A673 (cell line): ENCODE results near the gene DNMT3L. TPM values are rescaled to one million over a fixed set of nuclear protein-coding genes. Genes with fewer than 3 reads are reported as not detected.
A peak's percentile ranks its signal among the peaks of the same experiment; 100 is the strongest.
"Not testable (repeated sequence)": the region's sequence is repeated elsewhere in the genome, so short reads cannot be mapped to it uniquely, and the experiment has no call there.

Experiments used
- BruUV-seq: library from RNA; stranded (reverse); fragments of 400-500 nt; replicated peaks from 2 replicates; lab custom pipeline; 2021; lab: Mats Ljungman, UMichigan
- CTCF ChIA-PET: fragments of 300-600 bp; sonication (Branson Sonifier 250); formaldehyde crosslinking; loops from one replicate; lab custom pipeline; 2022; ENCODE audit warnings: antibody characterized with exemption; lab: Charles Lee
- POLR2A ChIA-PET: fragments of 300-600 bp; sonication (Branson Sonifier 250); formaldehyde crosslinking; loops from one replicate; lab custom pipeline; 2022; ENCODE audit warnings: antibody characterized with exemption; ENCODE audit not compliant: low non-redundant PET; lab: Charles Lee
- DNase-seq: peaks from one replicate; pipeline ENCODE4 v3.0.0-alpha.2; 2015; ENCODE audit warnings: low spot score
- H3K27ac ChIP-seq: fragments of 200-600 bp; sonication (generic); 2 replicates; pipeline ENCODE4 v1.5.1; 2016; ENCODE audit warnings: mixed run types, low read depth, mild to moderate bottlenecking, mixed read lengths, antibody characterized with exemption, low read length; ENCODE audit not compliant: poor library complexity, severe bottlenecking
- H3K27me3 ChIP-seq: fragments of 200-600 bp; sonication (generic); replicated peaks from 2 replicates; pipeline ENCODE4 v1.6.1; 2017; ENCODE audit warnings: mixed run types, low read depth, mild to moderate bottlenecking, mixed read lengths, antibody characterized with exemption, low read length; ENCODE audit not compliant: insufficient read depth, poor library complexity
- H3K36me3 ChIP-seq: fragments of 200-600 bp; sonication (generic); 2 replicates; pipeline ENCODE4 v1.6.1; 2016; ENCODE audit warnings: mixed run types, mild to moderate bottlenecking, mixed read lengths, antibody characterized with exemption, low read length; ENCODE audit not compliant: insufficient read depth, poor library complexity, severe bottlenecking
- H3K4me1 ChIP-seq: fragments of 200-600 bp; sonication (generic); 2 replicates; pipeline ENCODE4 v1.6.1; 2017; ENCODE audit warnings: mixed run types, mild to moderate bottlenecking, mixed read lengths, antibody characterized with exemption, low read length; ENCODE audit not compliant: insufficient read depth, poor library complexity, severe bottlenecking
- H3K4me3 ChIP-seq: fragments of 200-600 bp; sonication (generic); 2 replicates; pipeline ENCODE4 v1.5.1; 2016; ENCODE audit warnings: low read depth, mixed run types, mild to moderate bottlenecking, mixed read lengths, low read length; ENCODE audit not compliant: poor library complexity, severe bottlenecking
- H3K9me3 ChIP-seq: fragments of 200-600 bp; sonication (generic); 2 replicates; pipeline ENCODE4 v1.6.1; 2016; ENCODE audit warnings: mixed run types, low read depth, mild to moderate bottlenecking, mixed read lengths, antibody characterized with exemption, low read length; ENCODE audit not compliant: poor library complexity, severe bottlenecking
- EZH2 ChIP-seq: fragments of 200-600 bp; sonication (generic); IDR thresholded peaks from 2 replicates; pipeline ENCODE4 v1.6.1; 2017; ENCODE audit warnings: borderline replicate concordance, low read depth, mild to moderate bottlenecking, mixed read lengths, antibody characterized with exemption, low read length; ENCODE audit not compliant: poor library complexity, severe bottlenecking
- intact Hi-C: fragments of 100-400 bp; cut with micrococcal nuclease; formaldehyde crosslinking; loops from one replicate; pipeline ENCODE4 v1.10.0; 2022; ENCODE audit not compliant: unreplicated experiment
- total RNA-seq: library from RNA; stranded (reverse); gene quantifications from 2 replicates; pipeline ENCODE4 v1.2.3, GENCODE V29; 2021
- TF ChIP-seq, protein P1 (sequence below): fragments of 300-800, 200-600 bp; sonication (generic); conservative IDR thresholded peaks from 2 replicates; pipeline ENCODE4 v1.5.1; 2017; ENCODE audit warnings: low read depth, mild to moderate bottlenecking, antibody characterized with exemption, low read length, moderate library complexity, mixed read lengths

The DNMT3L gene
- total RNA-seq, 1 experiment from 2014 or later = not detected

DNA sequence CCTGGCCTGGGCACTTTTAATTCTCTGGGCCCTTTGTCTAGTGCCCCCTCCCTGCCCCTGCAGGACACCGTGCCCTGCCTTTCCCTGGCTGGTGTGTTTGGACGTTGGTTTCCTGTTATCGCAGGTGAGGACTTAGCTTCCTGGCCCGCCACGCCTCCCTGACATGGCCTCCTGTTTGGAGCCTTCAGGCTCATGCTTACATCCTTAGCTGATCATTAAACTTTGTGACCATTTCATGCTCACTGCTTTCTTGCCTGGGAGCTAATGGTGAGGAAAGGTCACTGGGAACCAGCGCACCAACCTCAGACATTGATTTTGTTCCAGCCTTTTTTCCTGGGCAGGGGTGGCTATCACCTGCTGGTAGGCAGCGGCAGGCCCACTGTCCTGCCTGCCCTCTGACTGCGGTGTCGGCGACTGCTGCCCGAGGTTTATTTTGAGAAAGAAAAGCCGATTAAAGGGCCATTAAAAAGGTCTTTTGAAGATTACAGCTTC lies 41.8 kb upstream of the DNMT3L start:
- H3K27ac ChIP-seq = peak overlapping the region; percentile 11
- ChIA-PET CTCF (interaction anchor here (0.6 kb wide), 1 partner anchor 240 kb away, joined by 3 read pairs; no protein-coding TSS in a partner anchor), POLR2A (no interaction called here)
- intact Hi-C loops = no loop called here
- H3K9me3 ChIP-seq = no peaks in the 10 kb centered on the region
- DNase-seq = no peak
- no TSS peak for BruUV-seq
- no peak overlapping the region for H3K4me3 ChIP-seq
- H3K4me1 ChIP-seq = peaks cover 16% of the 10 kb centered on the region
- no peaks in the 10 kb centered on the region for H3K27me3 ChIP-seq
- TF ChIP-seq EZH2 = no peak
- TF ChIP-seq, protein P1, sequence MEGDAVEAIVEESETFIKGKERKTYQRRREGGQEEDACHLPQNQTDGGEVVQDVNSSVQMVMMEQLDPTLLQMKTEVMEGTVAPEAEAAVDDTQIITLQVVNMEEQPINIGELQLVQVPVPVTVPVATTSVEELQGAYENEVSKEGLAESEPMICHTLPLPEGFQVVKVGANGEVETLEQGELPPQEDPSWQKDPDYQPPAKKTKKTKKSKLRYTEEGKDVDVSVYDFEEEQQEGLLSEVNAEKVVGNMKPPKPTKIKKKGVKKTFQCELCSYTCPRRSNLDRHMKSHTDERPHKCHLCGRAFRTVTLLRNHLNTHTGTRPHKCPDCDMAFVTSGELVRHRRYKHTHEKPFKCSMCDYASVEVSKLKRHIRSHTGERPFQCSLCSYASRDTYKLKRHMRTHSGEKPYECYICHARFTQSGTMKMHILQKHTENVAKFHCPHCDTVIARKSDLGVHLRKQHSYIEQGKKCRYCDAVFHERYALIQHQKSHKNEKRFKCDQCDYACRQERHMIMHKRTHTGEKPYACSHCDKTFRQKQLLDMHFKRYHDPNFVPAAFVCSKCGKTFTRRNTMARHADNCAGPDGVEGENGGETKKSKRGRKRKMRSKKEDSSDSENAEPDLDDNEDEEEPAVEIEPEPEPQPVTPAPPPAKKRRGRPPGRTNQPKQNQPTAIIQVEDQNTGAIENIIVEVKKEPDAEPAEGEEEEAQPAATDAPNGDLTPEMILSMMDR = no peak
- no peaks in the 10 kb centered on the region for H3K36me3 ChIP-seq

DNA sequence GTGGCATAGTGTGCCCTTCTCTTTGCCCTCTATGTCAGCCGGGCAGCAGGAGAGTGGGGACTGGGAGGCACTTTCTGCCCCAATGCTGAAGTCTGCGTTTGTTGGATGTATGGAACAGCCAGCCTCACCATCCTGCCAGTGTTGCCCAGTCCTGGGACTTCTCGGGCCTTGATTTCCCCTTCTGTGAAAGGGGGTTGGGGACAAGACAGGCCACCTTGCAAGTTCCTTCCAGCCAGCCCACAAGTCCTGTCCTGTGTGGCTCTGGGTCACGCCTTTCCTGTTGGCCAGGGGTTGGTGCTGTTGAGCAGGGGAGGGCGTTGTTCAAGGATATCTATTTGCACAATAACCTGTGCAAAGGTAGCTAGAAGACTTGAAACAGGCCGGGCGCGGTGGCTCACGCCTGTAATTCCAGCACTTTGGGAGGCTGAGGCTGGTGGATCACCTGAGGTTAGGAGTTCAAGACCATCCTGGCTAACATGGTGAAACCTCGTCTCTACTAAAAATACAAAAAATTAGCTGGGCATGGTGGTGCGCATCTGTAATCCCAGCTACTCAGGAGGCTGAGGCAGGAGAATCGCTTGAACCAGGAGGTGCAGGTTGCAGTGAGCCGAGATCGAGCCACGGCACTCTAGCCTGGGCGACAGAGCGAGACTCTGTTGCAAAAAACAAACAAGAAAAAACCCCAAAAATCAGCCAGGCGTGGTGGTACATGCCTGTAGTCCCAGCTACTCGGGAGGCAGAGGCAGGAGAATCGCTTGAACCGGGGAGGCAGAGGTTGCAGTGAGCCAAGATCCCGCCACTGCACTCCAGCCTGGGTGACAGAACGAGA lies 41.1 kb upstream of the DNMT3L start:
- H3K9me3 ChIP-seq, DNase-seq, BruUV-seq, H3K27me3 ChIP-seq, H3K36me3 ChIP-seq, POLR2A ChIA-PET, H3K27ac ChIP-seq, H3K4me3 ChIP-seq, CTCF ChIA-PET, intact Hi-C loops: not testable (repeated sequence)
- TF ChIP-seq, protein P1 = 0 out of 2 replicates have a peak, but pooled peaks have one; percentile 15
- H3K4me1 ChIP-seq = peaks cover 16% of the 10 kb centered on the region

DNA sequence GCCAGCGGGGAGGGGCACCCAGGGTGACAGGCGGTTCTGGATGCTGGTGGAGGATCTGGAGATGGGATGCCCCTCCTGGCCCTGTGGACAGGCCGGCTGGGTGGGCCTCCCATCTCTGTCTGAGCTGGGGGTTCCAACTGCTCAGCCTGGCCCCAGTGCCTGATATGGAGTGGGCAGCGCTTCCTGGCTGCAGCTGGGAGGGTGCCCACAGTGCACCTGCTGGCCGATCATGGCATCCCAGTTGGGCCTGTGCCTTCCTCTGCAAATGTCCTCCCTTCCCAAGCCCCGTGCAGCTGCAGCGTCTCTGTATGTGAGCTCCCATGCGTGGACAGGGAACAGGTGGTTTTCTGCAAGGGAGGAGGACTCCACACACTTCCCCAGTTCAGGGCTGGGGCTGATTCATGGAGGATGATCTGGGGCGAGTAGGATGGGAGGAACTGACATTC lies 40.3 kb upstream of the DNMT3L start:
- H3K9me3 ChIP-seq = no peaks in the 10 kb centered on the region
- no peak for TF ChIP-seq EZH2
- TF ChIP-seq, protein P1 = no peak
- intact Hi-C loops = no loop called here
- H3K27me3 ChIP-seq = no peaks in the 10 kb centered on the region
- no peaks in the 10 kb centered on the region for H3K36me3 ChIP-seq
- H3K27ac ChIP-seq = no peak overlapping the region
- H3K4me1 ChIP-seq = peaks cover 16% of the 10 kb centered on the region
- POLR2A ChIA-PET = no interaction called here
- H3K4me3 ChIP-seq = no peak overlapping the region
- DNase-seq = no peak
- CTCF ChIA-PET = no interaction called here
- BruUV-seq = no TSS peak
